OCI-LY7 (cell line): ENCODE measurements around the gene ZFAND5.

Experiments
- EZH2phosphoT487 ChIP-seq: fragments of 200-600 bp; sonication (generic); IDR thresholded peaks from 2 replicates; pipeline ENCODE4 v1.6.1; 2018; ENCODE audit warnings: low read depth, borderline replicate concordance, mild to moderate bottlenecking, mixed run types, antibody characterized with exemption, low read length, moderate library complexity, mixed read lengths
- TF ChIP-seq, protein P1 (sequence below): fragments of 200-600 bp; sonication (generic); conservative IDR thresholded peaks from 2 replicates; pipeline ENCODE4 v1.5.1; 2014; ENCODE audit warnings: mild to moderate bottlenecking, antibody characterized with exemption, low read length, moderate library complexity, mixed read lengths

DNA sequence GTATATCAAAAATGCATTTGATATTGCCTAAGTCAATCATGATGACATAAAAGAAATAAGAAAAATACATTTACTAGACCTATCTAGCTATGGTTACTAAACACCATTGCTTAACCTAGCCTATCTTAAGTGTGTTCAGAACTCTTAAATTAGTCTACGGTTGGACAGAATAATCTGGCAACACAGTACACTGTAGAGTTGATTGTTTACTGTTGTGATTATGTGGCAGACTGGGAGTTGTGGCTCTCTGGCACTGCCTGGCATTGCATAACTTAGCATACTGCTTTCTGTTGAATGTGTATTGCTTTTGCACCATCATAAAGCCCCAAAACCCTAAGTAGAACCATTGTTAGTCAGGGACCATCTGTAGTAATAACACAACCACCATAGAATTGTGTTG lies 21.2 kb upstream of the ZFAND5 start:
- TF ChIP-seq, protein P1, sequence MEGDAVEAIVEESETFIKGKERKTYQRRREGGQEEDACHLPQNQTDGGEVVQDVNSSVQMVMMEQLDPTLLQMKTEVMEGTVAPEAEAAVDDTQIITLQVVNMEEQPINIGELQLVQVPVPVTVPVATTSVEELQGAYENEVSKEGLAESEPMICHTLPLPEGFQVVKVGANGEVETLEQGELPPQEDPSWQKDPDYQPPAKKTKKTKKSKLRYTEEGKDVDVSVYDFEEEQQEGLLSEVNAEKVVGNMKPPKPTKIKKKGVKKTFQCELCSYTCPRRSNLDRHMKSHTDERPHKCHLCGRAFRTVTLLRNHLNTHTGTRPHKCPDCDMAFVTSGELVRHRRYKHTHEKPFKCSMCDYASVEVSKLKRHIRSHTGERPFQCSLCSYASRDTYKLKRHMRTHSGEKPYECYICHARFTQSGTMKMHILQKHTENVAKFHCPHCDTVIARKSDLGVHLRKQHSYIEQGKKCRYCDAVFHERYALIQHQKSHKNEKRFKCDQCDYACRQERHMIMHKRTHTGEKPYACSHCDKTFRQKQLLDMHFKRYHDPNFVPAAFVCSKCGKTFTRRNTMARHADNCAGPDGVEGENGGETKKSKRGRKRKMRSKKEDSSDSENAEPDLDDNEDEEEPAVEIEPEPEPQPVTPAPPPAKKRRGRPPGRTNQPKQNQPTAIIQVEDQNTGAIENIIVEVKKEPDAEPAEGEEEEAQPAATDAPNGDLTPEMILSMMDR = no peak
- TF ChIP-seq EZH2phosphoT487 = no peak
